IPS DF 4.7 (cell line): ENCODE results near the gene ANK2.

Source experiments
- DNase-seq: peaks from one replicate; pipeline ENCODE4 v3.0.0-alpha.2; 2013; ENCODE audit warnings: low spot score; ENCODE audit errors: extremely low read depth

Gene ANK2

GRCh38 chr4:113394108-113394729 lies 344.8 kb downstream of the ANK2 start:
- DNase-seq: no peak

- DNase-seq: peak; percentile 83
Observed at GRCh38 chr4:113394730-113395530, 345.5 kb downstream of the ANK2 start.

- no peak for DNase-seq
Observed at GRCh38 chr4:113397114-113397701, 347.8 kb downstream of the ANK2 start.

- DNase-seq: no peak
Observed at GRCh38 chr4:113398441-113399143, 349.1 kb downstream of the ANK2 start.

GRCh38 chr4:113404167-113404571 lies 354.7 kb downstream of the ANK2 start:
- no peak for DNase-seq

- DNase-seq: no peak
Observed at GRCh38 chr4:113404841-113405240, 355.4 kb downstream of the ANK2 start.

GRCh38 chr4:113405874-113406722 lies 356.6 kb downstream of the ANK2 start:
- no peak for DNase-seq

- DNase-seq: no peak
Observed at GRCh38 chr4:113406723-113407016, 357.2 kb downstream of the ANK2 start.

- no peak for DNase-seq
Observed at GRCh38 chr4:113407409-113407808, 358.0 kb downstream of the ANK2 start.

- no peak for DNase-seq
Observed at GRCh38 chr4:113409181-113409580, 359.7 kb downstream of the ANK2 start.

GRCh38 chr4:113410686-113411085 lies 361.2 kb downstream of the ANK2 start:
- no peak for DNase-seq

GRCh38 chr4:113411496-113411938 lies 362.1 kb downstream of the ANK2 start:
- DNase-seq: no peak

- no peak for DNase-seq
Observed at GRCh38 chr4:113419631-113420030, 370.2 kb downstream of the ANK2 start.

GRCh38 chr4:113420938-113421337 lies 371.5 kb downstream of the ANK2 start:
- no peak for DNase-seq

- DNase-seq: no peak
Observed at GRCh38 chr4:113423631-113424030, 374.2 kb downstream of the ANK2 start.

GRCh38 chr4:113433116-113433515 lies 383.7 kb downstream of the ANK2 start:
- no peak for DNase-seq
